ENCODE results near the gene KCNC2. TPM values are rescaled to one million over a fixed set of nuclear protein-coding genes. Genes with fewer than 3 reads are reported as not detected.

The KCNC2 gene
- total RNA-seq, 1 donor from 2014 or later = not detected

GRCh38 chr12:75154388-75154787 lies 55.3 kb downstream of the KCNC2 start:
- H3K36me3 Mint-ChIP-seq (ENCODE audit: low read depth) = no peaks in the 10 kb centered on the region
- TF ChIP-seq CTCF (IDR thresholded peaks at IDR 0.05) = no peak
- peaks cover 18% of the 10 kb centered on the region for H3K27me3 Mint-ChIP-seq (ENCODE audit: low read depth)
- DNase-seq (ENCODE audit: low spot score) = no peak
- no peaks in the 10 kb centered on the region for H3K9me3 Mint-ChIP-seq (ENCODE audit: low read depth)
- no peak overlapping the region for H3K27ac Mint-ChIP-seq (ENCODE audit: unreplicated experiment)
- no peaks in the 10 kb centered on the region for H3K4me1 Mint-ChIP-seq (ENCODE audit: low read depth)
- H3K4me3 Mint-ChIP-seq (ENCODE audit: unreplicated experiment) = no peak overlapping the region

- H3K4me3 Mint-ChIP-seq (ENCODE audit: unreplicated experiment) = no peak overlapping the region
- H3K27me3 Mint-ChIP-seq (ENCODE audit: low read depth) = peaks cover 16% of the 10 kb centered on the region
- TF ChIP-seq CTCF (IDR thresholded peaks at IDR 0.05) = no peak
- no peaks in the 10 kb centered on the region for H3K36me3 Mint-ChIP-seq (ENCODE audit: low read depth)
- no peaks in the 10 kb centered on the region for H3K4me1 Mint-ChIP-seq (ENCODE audit: low read depth)
- no peak overlapping the region for H3K27ac Mint-ChIP-seq (ENCODE audit: unreplicated experiment)
- no peaks in the 10 kb centered on the region for H3K9me3 Mint-ChIP-seq (ENCODE audit: low read depth)
- DNase-seq (ENCODE audit: low spot score) = no peak
These were observed 70.4 kb downstream of the KCNC2 start for GRCh38 chr12:75139196-75139595.

- H3K27me3 Mint-ChIP-seq (ENCODE audit: low read depth) = peaks cover 18% of the 10 kb centered on the region
- no peak for DNase-seq (ENCODE audit: low spot score)
- TF ChIP-seq CTCF (IDR thresholded peaks at IDR 0.05) = no peak
- H3K4me1 Mint-ChIP-seq (ENCODE audit: low read depth) = no peaks in the 10 kb centered on the region
- H3K36me3 Mint-ChIP-seq (ENCODE audit: low read depth) = no peaks in the 10 kb centered on the region
- no peak overlapping the region for H3K27ac Mint-ChIP-seq (ENCODE audit: unreplicated experiment)
- H3K4me3 Mint-ChIP-seq (ENCODE audit: unreplicated experiment) = no peak overlapping the region
- H3K9me3 Mint-ChIP-seq (ENCODE audit: low read depth) = no peaks in the 10 kb centered on the region
These were observed 71.7 kb downstream of the KCNC2 start for GRCh38 chr12:75137896-75138295.

- H3K27ac Mint-ChIP-seq (ENCODE audit: unreplicated experiment) = no peak overlapping the region
- no peaks in the 10 kb centered on the region for H3K36me3 Mint-ChIP-seq (ENCODE audit: low read depth)
- H3K9me3 Mint-ChIP-seq (ENCODE audit: low read depth) = no peaks in the 10 kb centered on the region
- no peak for DNase-seq (ENCODE audit: low spot score)
- no peaks in the 10 kb centered on the region for H3K4me1 Mint-ChIP-seq (ENCODE audit: low read depth)
- peaks cover 15% of the 10 kb centered on the region for H3K27me3 Mint-ChIP-seq (ENCODE audit: low read depth)
- no peak overlapping the region for H3K4me3 Mint-ChIP-seq (ENCODE audit: unreplicated experiment)
- no peak for TF ChIP-seq CTCF (IDR thresholded peaks at IDR 0.05)
These were observed 74.6 kb downstream of the KCNC2 start for GRCh38 chr12:75135026-75135425.

DNA sequence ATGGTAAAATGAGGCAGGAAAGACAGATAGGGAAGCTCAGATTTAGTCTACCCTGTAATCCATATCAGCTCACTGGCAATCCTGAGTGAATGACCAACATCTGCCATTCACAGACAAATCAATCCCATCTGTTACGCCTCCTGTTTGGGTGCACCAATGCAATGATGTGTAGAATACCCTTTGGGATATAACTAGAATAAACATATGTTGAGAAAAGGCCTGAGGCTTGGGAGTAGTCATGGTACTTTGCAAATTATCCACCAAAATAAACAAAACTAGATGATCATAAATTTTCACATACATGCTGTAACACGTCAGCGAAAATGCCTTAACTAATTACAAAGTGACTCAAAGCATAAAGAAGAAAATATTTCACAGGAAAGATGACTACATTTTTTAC lies 78.8 kb downstream of the KCNC2 start:
- H3K27me3 Mint-ChIP-seq (ENCODE audit: low read depth) = peaks cover 13% of the 10 kb centered on the region
- H3K9me3 Mint-ChIP-seq (ENCODE audit: low read depth) = no peaks in the 10 kb centered on the region
- H3K36me3 Mint-ChIP-seq (ENCODE audit: low read depth) = no peaks in the 10 kb centered on the region
- no peak overlapping the region for H3K4me3 Mint-ChIP-seq (ENCODE audit: unreplicated experiment)
- no peak overlapping the region for H3K27ac Mint-ChIP-seq (ENCODE audit: unreplicated experiment)
- no peak for TF ChIP-seq CTCF (IDR thresholded peaks at IDR 0.05)
- DNase-seq (ENCODE audit: low spot score) = no peak
- H3K4me1 Mint-ChIP-seq (ENCODE audit: low read depth) = no peaks in the 10 kb centered on the region
